ENCODE results near the gene ANO2. TPM values are rescaled to one million over a fixed set of nuclear protein-coding genes. Genes with fewer than 3 reads are reported as not detected.

Gene ANO2
- total and polyA plus RNA-seq, 2 experiments from 2014 or later: 2.3 to 4.6 TPM

DNA sequence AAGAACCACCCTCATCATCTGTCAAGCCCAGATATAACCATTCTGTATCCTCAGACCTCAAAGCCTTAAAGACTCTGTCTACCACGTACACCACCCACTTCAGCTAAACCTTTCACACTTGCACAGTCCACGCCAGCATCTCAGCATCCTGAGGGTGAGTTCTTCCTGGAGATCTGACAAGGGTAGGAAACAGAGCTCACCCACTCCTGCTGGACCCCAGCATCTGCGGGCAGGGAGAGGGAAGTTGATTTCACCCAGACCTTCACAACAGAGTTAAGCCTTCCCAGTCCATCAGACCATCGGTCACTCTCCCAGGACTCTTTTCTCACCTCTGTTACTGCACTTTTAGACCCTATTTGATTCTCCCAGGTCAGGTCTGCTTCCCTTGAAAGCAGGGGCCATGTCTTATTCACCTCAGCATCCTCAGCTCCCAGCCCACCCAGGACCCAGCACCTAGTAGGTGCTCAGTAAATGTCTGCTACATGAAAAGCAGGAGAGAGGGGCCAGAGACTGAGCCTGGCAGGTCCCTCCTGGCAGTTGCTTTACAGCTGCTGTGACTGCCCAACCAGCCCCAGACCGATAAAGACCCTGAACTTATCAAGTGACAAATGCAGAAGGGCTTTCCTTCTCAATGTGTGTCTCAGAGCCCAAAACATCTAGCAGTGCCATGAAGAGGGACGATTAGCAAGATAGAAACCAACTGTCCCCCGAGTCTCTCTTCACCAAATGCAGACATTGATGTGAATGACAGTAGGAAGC is 34.1 kb downstream of the ANO2 start:
- Histone ChIP-seq H3K36me3 (ENCODE audit: insufficient read depth) (no peaks in the 10 kb centered on the region), H3K9me2 (ENCODE audit: insufficient read depth) (no peaks in the 10 kb centered on the region), H3K4me2 (no peak overlapping the region), H2AFZ (no peak overlapping the region), H3K27ac (ENCODE audit: low read depth) (no peak overlapping the region), H3K4me3 (no peak overlapping the region), H3K27me3 (ENCODE audit: insufficient read depth) (no peaks in the 10 kb centered on the region), H3K79me2 (replicated peaks; ENCODE audit: insufficient read depth) (no peaks in the 10 kb centered on the region), H4K20me1 (replicated peaks; ENCODE audit: insufficient read depth) (no peaks in the 10 kb centered on the region), H3F3A (replicated peaks; ENCODE audit: low read depth) (0 out of 2 replicates have a peak, but pooled peaks cover 3% of the 10 kb centered on the region), H3K4me1 (ENCODE audit: insufficient read depth) (no peaks in the 10 kb centered on the region)
- no peaks in the 10 kb centered on the region; the same call in 2 of the 3 replicates for H3K9me3 Mint-ChIP-seq
- no peak for TF ChIP-seq POLR2AphosphoS5 (IDR thresholded peaks at IDR 0.05; ENCODE audit: low read depth)
- TF ChIP-seq, protein P1, sequence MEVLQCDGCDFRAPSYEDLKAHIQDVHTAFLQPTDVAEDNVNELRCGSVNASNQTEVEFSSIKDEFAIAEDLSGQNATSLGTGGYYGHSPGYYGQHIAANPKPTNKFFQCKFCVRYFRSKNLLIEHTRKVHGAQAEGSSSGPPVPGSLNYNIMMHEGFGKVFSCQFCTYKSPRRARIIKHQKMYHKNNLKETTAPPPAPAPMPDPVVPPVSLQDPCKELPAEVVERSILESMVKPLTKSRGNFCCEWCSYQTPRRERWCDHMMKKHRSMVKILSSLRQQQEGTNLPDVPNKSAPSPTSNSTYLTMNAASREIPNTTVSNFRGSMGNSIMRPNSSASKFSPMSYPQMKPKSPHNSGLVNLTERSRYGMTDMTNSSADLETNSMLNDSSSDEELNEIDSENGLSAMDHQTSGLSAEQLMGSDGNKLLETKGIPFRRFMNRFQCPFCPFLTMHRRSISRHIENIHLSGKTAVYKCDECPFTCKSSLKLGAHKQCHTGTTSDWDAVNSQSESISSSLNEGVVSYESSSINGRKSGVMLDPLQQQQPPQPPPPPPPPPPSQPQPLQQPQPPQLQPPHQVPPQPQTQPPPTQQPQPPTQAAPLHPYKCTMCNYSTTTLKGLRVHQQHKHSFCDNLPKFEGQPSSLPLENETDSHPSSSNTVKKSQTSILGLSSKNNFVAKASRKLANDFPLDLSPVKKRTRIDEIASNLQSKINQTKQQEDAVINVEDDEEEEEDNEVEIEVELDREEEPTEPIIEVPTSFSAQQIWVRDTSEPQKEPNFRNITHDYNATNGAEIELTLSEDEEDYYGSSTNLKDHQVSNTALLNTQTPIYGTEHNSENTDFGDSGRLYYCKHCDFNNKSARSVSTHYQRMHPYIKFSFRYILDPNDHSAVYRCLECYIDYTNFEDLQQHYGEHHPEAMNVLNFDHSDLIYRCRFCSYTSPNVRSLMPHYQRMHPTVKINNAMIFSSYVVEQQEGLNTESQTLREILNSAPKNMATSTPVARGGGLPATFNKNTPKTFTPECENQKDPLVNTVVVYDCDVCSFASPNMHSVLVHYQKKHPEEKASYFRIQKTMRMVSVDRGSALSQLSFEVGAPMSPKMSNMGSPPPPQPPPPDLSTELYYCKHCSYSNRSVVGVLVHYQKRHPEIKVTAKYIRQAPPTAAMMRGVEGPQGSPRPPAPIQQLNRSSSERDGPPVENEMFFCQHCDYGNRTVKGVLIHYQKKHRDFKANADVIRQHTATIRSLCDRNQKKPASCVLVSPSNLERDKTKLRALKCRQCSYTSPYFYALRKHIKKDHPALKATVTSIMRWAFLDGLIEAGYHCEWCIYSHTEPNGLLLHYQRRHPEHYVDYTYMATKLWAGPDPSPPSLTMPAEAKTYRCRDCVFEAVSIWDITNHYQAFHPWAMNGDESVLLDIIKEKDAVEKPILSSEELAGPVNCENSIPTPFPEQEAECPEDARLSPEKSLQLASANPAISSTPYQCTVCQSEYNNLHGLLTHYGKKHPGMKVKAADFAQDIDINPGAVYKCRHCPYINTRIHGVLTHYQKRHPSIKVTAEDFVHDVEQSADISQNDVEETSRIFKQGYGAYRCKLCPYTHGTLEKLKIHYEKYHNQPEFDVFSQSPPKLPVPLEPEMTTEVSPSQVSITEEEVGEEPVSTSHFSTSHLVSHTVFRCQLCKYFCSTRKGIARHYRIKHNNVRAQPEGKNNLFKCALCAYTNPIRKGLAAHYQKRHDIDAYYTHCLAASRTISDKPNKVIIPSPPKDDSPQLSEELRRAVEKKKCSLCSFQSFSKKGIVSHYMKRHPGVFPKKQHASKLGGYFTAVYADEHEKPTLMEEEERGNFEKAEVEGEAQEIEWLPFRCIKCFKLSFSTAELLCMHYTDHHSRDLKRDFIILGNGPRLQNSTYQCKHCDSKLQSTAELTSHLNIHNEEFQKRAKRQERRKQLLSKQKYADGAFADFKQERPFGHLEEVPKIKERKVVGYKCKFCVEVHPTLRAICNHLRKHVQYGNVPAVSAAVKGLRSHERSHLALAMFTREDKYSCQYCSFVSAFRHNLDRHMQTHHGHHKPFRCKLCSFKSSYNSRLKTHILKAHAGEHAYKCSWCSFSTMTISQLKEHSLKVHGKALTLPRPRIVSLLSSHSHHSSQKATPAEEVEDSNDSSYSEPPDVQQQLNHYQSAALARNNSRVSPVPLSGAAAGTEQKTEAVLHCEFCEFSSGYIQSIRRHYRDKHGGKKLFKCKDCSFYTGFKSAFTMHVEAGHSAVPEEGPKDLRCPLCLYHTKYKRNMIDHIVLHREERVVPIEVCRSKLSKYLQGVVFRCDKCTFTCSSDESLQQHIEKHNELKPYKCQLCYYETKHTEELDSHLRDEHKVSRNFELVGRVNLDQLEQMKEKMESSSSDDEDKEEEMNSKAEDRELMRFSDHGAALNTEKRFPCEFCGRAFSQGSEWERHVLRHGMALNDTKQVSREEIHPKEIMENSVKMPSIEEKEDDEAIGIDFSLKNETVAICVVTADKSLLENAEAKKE (CRISPR knock-in tag; IDR thresholded peaks at IDR 0.05): no peak
- TF ChIP-seq EZH2 (IDR thresholded peaks at IDR 0.05; ENCODE audit: low read depth, unreplicated experiment): no peak
- no peak for TF ChIP-seq STAT1 (IDR thresholded peaks at IDR 0.05; ENCODE audit: unreplicated experiment)
- no peak for TF ChIP-seq JUNB (IDR thresholded peaks at IDR 0.05; ENCODE audit: unreplicated experiment)
- no peak for TF ChIP-seq NANOG (IDR thresholded peaks at IDR 0.05; ENCODE audit: borderline replicate concordance)
- no peak for TF ChIP-seq CREB1 (CRISPR knock-in tag; IDR thresholded peaks at IDR 0.05; ENCODE audit: low read depth)
- TF ChIP-seq ETS1 (IDR thresholded peaks at IDR 0.05): no peak
- TF ChIP-seq EZH2phosphoT487 (IDR thresholded peaks at IDR 0.05; ENCODE audit: unreplicated experiment): no peak
- TF ChIP-seq ZNF331 (CRISPR knock-in tag; IDR thresholded peaks at IDR 0.05; ENCODE audit: low read depth): no peak
- no peak for TF ChIP-seq ZNF114 (CRISPR knock-in tag; IDR thresholded peaks at IDR 0.05)
- no peak for TF ChIP-seq REST (IDR thresholded peaks at IDR 0.05; ENCODE audit: unreplicated experiment)
- TF ChIP-seq, protein P2, sequence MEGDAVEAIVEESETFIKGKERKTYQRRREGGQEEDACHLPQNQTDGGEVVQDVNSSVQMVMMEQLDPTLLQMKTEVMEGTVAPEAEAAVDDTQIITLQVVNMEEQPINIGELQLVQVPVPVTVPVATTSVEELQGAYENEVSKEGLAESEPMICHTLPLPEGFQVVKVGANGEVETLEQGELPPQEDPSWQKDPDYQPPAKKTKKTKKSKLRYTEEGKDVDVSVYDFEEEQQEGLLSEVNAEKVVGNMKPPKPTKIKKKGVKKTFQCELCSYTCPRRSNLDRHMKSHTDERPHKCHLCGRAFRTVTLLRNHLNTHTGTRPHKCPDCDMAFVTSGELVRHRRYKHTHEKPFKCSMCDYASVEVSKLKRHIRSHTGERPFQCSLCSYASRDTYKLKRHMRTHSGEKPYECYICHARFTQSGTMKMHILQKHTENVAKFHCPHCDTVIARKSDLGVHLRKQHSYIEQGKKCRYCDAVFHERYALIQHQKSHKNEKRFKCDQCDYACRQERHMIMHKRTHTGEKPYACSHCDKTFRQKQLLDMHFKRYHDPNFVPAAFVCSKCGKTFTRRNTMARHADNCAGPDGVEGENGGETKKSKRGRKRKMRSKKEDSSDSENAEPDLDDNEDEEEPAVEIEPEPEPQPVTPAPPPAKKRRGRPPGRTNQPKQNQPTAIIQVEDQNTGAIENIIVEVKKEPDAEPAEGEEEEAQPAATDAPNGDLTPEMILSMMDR (conservative IDR thresholded peaks at IDR 0.05; ENCODE audit: low read depth in 2 of 2): no peak
- H3K27me3 Mint-ChIP-seq (ENCODE audit: insufficient read depth, low read depth, poor library complexity): peaks cover 3% of the 10 kb centered on the region
- H3K36me3 Mint-ChIP-seq (ENCODE audit: low read depth): no peaks in the 10 kb centered on the region
- no peak for DNase-seq (ENCODE audit: low spot score)
- no peak for ATAC-seq
- H3K4me3 Mint-ChIP-seq: no peak overlapping the region
- H3K4me1 Mint-ChIP-seq: peaks cover 2% of the 10 kb centered on the region; the same call in 2 of the 3 replicates
- H3K27ac Mint-ChIP-seq: no peak overlapping the region

Measured in GM23338 (cell line).